ENCODE results near the gene PLCH1.

The PLCH1 gene, protein sequence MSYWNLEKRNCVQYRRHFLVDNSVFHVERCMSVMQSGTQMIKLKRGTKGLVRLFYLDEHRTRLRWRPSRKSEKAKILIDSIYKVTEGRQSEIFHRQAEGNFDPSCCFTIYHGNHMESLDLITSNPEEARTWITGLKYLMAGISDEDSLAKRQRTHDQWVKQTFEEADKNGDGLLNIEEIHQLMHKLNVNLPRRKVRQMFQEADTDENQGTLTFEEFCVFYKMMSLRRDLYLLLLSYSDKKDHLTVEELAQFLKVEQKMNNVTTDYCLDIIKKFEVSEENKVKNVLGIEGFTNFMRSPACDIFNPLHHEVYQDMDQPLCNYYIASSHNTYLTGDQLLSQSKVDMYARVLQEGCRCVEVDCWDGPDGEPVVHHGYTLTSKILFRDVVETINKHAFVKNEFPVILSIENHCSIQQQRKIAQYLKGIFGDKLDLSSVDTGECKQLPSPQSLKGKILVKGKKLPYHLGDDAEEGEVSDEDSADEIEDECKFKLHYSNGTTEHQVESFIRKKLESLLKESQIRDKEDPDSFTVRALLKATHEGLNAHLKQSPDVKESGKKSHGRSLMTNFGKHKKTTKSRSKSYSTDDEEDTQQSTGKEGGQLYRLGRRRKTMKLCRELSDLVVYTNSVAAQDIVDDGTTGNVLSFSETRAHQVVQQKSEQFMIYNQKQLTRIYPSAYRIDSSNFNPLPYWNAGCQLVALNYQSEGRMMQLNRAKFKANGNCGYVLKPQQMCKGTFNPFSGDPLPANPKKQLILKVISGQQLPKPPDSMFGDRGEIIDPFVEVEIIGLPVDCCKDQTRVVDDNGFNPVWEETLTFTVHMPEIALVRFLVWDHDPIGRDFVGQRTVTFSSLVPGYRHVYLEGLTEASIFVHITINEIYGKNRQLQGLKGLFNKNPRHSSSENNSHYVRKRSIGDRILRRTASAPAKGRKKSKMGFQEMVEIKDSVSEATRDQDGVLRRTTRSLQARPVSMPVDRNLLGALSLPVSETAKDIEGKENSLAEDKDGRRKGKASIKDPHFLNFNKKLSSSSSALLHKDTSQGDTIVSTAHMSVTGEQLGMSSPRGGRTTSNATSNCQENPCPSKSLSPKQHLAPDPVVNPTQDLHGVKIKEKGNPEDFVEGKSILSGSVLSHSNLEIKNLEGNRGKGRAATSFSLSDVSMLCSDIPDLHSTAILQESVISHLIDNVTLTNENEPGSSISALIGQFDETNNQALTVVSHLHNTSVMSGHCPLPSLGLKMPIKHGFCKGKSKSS (N-terminal part only)

DNA sequence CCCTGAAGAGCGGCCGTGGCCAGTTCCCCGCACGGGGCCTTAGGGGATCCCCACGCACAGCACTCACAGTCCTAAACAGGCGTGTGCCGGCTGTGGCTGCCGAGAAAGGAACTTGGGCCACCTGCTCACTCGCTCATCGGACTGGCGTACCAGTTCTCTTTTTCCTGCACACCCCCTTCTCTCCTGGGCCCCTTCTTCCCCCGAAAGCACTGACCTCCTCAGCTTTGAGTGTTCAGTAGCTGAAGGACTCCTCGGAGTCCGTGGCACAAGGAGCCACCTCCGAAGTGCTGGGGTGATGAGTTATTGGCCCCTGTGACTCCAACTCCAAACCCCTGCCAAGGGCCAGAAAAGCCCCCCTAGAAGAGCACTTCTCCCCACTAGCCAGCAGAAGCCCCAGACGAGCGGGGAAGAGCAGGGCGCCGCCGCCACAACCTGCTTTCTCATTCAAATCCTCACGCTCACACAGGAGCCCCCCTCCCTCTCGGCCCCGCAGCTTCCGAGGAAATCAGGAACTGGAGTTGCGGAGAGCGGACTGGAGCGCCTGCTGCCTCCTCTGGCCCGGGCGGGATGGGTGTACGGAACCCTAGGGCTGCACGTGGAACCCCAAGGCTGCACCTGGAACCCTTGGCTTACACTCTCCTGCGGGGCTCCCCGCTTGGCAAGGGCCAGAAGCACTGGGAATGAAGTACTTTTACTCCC is at the start of gene PLCH1:
Gene PLCH1 (minus strand): TSS at position 446 of the 699 bp plus-strand sequence. CDS start 40,847 bp downstream, outside the sequence.
- DNase-seq: peak; percentile 26

DNA sequence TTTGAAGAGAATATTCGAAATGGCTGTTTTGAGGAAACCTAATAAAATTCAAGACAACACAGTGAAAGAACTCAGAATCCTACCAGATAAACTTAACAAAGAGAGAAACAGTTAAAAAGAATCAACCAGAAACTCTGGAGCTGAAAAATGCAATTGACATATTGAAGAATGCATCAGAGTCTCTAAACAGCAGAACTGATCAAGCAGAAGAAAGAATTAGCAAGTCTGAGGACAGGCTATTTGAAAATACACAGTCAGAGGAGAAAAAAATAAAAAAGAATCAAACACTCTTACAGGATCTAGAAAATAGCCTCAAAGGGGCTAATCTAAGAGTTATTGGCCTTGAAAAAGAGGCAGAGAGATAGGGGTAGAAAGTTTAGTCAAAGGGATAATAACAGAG is 47.7 kb upstream of the PLCH1 start:
- DNase-seq: no peak

DNA sequence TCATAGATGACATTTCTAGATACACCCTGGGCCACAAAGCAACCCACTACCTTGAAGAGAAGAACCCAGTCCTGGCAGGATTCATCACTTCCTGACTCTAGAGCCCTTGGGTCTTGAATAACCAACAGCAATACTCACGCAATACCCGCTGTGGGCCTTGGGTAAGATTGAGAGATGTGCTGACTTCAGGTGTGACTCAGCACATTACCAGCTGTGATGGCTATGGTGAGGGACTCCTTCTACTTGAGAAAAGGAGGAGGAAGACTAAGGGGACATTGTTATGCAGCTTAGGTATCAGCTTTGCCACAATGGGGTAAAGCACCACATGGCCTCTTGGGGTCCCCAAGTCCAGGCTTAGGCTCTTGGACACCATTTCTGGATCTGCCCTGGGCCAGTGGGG is 46.3 kb upstream of the PLCH1 start:
- peak; percentile 35 for DNase-seq

DNA sequence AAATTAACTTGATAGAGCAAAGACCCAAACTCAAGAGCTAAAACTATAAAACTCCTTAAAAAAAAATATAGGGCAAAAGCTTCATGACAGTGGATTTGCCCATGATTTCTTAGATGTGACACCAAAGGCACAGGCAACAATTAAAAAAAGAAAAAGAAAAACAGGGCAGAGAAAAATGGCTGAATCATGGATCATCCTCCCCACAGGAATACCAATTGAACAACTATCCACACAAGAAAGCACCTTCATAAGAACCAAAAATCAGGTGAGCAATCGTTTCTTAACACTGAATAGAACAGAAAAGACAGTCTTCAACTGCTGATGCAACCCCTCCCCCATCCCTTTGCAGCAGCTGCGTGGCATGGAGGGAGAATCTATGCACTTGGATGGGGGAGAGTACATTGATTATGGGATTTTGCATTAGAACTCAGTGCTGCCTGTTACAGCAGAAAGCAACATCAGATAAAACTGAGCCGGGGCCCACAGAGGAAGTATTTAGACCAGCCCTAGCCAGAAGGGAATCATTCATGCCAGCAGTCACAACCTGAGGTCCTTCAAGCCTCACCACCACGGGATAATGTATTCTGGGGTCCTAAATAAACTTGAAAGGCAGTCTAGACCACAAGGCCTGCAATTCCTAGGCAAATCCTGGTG is 45.5 kb upstream of the PLCH1 start:
- DNase-seq: no peak

DNA sequence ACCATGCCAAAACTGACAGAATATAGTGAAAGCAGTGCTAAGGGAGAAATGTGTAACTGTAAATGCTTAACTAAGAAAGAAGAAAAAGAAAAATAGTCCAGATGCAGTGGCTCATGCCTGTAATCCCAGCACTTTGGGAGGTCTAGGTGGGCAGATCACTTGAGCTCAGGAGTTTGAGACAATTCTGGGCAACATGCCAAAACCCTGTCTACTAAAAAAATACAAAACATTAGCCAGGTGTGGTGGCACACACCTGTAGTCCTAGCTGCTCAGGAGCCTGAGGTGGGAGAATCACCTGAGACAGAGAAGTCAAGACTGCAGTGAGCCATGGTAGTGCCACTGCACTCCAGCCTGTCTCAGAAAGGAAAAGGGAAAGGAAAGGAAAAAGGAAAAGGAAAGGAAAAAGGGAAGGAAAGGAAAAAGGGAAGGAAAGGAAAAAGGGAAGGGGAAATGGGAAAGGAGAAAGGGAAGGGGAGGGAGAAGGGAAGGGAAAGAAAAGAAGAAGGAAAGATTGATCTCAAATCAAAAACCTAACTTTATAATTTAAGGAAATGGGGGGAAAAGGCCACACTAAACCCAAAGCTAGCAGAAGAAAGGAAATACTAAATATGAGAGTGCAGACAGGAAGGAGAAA is 40.9 kb upstream of the PLCH1 start:
- no peak for DNase-seq

DNA sequence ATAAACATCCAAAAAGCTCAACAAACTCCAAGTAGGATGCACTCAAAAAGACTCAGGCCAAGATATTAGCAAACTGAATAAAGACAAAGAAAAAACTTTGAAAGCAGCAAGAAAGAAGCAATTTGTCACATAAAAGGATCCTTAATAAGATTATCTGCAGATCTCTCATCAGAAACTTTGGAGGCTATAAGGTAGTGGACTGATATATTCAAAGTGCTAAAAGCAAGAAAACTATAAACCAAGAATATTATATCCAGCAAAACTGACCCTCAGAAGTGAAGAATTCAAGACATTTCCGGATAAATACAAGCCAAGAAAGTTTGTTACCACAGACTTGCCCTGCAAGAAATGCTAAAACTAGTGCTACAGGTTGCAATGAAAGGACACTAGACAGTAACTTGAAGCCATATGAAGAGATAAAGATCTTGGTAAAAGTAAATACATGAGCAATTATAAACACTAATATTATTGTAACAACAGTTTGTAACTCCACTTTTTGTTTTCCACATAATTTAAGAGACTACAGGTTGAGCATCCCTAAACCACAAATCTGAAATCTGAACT is 37.6 kb upstream of the PLCH1 start:
- DNase-seq: no peak

DNA sequence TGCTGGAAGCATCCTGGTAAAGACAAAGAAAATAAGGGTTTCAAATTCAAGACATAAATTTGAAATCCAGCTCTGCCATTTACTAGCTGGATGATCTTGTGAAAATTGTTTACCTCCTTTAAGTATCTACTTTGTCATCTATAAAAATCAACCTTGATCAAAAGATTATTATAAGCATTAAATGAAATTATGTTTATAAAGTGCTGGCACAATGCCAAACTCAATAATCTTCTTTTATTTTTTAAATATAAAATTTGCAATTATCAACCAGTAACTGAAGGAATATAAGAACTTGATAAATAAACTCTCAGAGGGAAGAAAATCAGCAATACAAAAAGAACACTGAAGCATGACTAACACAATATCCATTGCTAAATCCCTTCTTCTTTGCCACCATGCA is 35.4 kb upstream of the PLCH1 start:
- no peak for DNase-seq

DNA sequence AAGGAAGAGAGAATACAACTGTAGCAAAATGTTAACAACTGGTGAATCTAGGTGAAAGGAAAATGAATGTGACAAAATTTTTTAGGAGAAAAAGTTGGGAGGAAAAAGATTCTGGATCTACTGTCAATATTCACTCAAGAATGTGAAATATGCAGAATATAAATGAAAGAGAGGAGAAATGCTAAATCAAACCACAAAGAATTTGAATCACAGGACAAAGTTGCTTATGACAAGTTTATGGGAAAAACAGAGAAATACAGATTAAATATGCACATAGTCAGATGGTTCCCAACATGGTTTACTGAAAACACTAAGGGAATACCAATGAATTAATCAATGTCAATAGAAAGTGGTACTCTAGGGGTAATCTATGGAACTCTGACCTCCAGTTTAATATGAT is 33.6 kb upstream of the PLCH1 start:
- no peak for DNase-seq

DNA sequence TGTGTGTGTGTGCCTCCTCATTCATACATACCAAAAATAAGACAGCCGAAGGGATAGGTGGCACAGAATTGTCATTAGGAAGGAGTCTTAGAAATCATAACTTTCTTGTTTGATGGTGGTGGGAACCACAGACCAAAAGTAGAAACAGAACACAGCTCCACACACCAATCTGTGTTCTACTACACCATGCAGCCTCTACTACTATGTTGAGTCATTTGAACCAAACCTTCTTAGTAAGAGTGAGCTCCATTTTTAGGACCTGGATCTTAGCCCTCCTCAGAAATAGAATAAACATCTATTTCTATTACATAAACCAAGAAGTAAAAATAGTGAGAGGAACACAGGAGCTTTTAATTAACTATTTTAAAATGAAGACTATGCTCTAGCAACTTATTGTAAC is 27.9 kb upstream of the PLCH1 start:
- DNase-seq: peak; percentile 7

DNA sequence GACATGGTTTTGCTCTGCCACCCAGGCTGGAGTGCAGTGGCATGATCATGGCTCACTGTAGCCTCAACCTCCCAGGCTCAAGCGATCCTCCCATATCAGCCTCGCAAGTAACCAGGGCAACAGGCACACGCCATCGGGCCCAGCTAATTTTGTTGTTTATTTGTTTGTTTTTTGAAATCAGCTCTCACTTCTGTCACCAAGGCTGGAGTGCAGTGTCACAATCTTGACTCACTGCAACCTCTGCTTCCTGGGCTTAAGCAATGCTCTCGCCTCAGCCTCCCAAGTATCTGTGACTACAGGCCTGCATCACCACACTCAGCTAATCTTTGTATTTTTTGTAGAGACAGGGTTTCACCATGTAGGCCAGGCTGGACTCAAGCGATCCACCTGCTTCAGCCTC is 26.3 kb upstream of the PLCH1 start:
- no peak for DNase-seq

DNA sequence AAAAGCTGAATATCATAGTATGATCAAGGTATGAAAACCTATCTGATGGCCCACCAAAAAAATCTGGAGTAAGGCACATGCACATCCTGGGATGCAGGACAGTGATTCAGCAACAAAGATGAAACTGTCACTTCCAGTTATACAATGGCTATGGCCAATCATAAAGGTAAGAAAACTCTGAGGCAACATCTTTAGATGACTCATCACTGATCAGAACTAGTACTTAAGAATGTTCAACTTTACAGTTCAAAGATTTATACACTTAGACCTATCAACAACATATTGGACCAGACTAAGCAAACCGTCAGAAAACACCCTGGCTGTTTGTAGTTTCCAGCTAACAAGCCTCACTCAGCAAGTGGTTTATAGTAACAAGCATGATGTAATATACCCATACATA is 21.3 kb upstream of the PLCH1 start:
- peak; percentile 64 for DNase-seq

DNA sequence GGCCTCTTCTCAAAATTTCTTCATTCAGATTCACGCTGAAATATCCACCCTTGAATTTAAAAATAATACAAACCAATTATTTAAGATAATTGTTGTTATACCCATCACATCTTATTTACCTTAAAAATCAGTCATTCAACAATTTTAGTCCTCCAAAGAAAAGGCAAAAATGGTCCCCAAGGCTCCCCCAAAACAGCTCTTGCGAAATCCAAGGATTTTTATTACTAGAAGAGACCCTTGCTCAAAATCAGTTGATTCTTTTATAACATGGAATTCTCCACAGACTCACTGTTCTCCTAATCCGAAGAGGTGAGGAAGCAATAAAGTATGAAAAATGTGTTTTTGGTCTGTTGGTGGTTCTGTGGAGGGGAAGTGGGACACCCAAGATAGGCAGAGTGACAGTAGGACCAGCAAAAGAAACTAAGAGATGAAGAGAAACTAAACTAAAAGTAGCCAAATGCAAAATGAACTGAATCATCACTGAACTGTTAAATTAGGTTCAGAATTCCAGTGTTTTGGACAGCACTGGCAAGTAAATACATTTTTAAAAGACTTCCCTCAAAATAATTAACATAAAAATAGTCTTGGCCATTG is 19.1 kb upstream of the PLCH1 start:
- DNase-seq: no peak

DNA sequence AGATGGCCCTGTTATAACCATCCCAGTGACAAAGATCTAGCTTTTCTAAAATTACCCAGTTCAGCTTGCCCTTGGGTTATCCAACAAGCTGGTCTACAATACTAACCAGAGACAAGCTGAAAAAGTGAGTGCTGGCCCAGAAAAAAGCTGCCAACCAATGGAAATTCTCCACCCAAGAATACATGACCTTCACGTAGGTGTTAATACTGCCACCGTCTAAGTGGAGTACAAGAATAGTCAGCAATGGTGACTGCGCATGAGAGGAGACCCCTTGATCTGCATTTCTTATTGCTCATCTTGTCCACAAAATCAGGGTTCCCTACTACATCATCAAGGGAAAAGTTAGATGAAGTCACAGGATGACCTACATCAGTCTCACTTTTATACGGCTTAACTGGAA is 15.8 kb upstream of the PLCH1 start:
- DNase-seq: no peak

DNA sequence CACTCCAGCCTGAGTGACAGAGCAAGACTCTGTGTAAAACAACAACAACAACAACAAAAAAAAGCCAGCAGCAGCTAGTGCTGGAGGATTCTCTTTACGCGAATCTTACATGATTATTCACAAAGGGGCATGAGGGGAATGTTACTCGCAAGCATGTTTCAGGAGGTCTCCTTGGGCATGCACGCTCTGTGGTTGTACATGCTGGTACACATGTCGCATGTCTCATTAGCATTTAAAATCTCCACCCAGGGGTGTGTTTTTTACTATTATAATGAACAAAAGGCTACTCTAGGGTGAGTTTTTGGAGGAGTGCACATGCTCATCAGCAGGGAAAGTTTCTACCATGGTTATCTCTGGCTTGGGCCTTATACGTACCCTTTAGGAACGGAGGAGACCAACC is 12.7 kb upstream of the PLCH1 start:
- DNase-seq: no peak

DNA sequence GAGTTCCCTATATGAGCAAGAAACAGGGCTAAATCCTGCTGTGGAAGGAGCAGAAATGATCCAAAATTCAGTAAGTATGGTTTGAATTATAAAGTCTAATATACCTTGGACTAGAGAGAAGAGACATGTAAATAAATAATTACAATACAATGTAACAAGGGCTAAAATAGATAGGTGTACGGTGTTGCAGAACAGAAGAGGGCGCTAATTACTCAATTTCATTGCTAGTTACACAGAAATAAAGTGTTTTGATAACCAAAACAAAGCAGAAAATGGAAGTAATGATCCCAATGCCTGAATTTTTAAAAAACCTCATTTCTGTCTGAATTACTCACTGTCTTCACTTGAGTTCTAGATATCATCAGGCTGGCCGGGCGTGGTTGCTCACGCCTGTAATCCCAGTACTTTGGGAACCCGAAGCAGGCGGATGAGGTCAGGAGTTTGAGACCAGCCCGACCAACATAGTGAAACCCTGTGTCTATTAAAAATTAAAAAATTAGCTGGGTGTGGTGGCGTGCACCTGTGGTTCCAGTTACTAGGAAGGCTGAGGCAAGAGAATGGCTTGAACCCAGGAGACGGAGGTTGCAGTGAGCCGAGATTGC is 8.3 kb upstream of the PLCH1 start:
- DNase-seq: peak; percentile 49

DNA sequence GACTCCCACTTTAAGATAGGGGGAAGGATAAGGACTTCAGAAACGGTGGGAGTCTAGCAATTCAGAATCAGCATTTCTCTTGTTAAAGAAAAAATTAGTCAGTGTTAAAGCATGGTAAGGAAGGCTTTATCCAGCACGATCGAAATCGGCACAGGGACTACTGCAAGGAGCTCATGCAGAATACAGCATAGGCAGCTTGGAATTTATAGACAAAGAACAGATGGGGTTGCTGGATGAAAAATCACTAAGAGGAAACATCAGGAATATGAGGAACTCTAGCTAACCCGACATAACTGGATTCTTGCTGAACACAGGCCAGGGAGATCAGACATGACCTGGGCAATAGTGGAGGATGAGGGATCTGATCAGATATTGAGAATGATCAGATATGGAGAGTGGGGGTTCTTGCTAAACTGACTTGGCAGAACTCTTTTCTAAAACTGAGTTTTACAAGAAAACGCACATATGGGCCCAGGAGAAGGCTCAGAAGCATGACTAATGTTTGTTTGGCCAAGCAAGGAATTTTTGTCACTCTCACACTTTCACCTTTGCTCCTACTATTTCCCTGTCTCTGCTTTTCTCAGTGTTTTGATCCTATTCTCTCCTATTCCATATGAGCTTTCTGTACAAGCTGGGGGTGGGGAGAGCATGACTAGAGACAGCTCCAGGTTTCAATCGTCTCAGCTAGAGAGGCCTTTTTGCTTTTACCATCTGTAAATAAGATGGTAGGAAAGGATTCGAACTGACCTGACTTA is 3.9 kb upstream of the PLCH1 start:
- DNase-seq: no peak

DNA sequence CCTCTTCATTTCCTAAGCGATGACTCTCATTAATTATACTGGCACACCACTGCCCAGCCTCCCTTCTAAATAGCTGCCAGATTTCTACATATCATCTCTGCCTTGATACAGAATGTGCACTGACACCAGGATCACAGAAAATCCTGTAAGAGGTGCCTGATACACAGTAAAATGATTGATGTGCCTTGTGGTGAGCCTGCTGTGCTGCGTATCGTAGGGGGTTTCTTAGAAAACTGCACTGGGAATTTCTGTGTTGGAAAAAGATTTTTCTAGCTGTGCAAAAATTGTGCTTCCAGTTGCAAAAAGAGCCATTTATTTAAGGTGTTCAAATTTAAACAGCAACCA is 3.0 kb upstream of the PLCH1 start:
- DNase-seq: no peak

DNA sequence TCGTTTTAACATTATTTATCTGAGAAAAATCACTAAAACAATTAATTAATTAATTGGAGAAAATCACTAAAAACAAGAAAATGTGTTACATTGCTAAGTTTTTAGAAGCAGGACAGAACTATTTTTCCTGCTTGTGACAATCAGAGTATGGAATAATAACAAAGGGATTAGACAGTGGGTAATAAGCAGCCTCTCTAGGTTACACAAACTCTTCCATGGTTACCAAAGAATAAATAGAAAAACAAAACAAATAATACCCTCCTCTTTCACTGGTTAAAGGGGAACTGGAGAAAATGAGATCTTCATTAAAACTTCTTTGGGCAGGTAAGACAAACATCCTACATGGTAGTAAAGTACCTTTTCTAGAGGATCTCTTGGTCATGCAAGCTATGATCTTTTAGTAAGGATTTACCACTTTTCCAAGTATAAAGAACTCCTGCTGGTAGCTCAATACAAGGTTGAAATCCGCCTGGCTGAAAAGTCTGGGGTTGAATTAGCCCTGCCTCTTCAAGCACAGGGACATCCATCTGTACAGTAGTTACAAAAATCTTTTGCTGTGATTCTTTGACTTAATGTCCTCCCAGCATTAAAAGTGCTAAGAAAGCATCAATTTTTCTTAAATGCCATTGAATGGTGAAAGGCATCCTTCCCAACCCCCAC is 2.5 kb upstream of the PLCH1 start:
- no peak for DNase-seq

DNA sequence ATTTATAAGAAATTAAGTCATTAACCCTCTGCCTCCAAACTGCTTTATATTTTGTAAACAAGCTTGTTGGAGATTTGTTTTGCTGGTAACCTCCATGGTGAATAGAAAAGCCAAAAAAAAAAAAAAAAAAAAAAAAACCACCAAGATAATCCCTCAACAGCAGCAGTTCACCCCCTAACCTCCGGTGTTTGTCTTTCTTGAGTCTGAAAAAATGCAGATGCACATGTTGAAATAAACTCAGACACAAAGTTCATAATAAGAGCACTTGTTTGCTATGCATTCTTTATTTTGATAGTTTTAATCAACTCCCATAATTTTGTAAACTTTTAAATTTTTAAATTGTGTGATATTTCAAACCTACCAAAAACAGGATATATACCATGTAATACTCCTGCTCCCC is 1.8 kb upstream of the PLCH1 start:
- no peak for DNase-seq
